CD14-positive monocyte (primary cell): ENCODE measurements around the gene ZNF212. TPM values are rescaled to one million over a fixed set of nuclear protein-coding genes. Genes with fewer than 3 reads are reported as not detected.
A peak's percentile ranks its signal among the peaks of the same experiment; 100 is the strongest.
"Not testable (repeated sequence)": the region's sequence is repeated elsewhere in the genome, so short reads cannot be mapped to it uniquely, and the experiment has no call there.

Source experiments
- DNase-seq, 3 donors: peaks; one replicate each; pipeline ENCODE4 v3.0.0-alpha.2; 2011 to 2022
- H2AFZ ChIP-seq: 2 replicates; pipeline ENCODE4 v1.6.0; 2012; ENCODE audit warnings: mild to moderate bottlenecking, low read depth, low read length, inconsistent platforms; ENCODE audit not compliant: insufficient read depth, poor library complexity, severe bottlenecking
- H3K27ac ChIP-seq, 2 donors: 1 replicate in 1 of 2; 2 replicates in 1 of 2; pipeline ENCODE4 v1.5.1; 2012 to 2013; ENCODE audit warnings: low read length in 2 of 2, control low read depth in 1 of 2, inconsistent platforms in 1 of 2, low read depth in 1 of 2, mild to moderate bottlenecking in 1 of 2
- H3K27me3 ChIP-seq, 2 donors: one replicate each; pipeline versions ENCODE4 v1.6.0 to v1.6.1; 2011 to 2013; ENCODE audit warnings: low read length in 2 of 2; ENCODE audit not compliant: control insufficient read depth in 2 of 2, insufficient read depth in 2 of 2
- H3K36me3 ChIP-seq, 2 donors: replicated peaks in 1 of 2; 1 replicate in 1 of 2; 2 replicates in 1 of 2; pipeline versions ENCODE4 v1.5.1 to v1.6.1; 2012 to 2013; ENCODE audit warnings: low read length in 2 of 2, control low read depth in 1 of 2, inconsistent platforms in 1 of 2, mild to moderate bottlenecking in 1 of 2; ENCODE audit not compliant: insufficient read depth in 2 of 2, control insufficient read depth in 1 of 2
- H3K4me1 ChIP-seq, 2 donors: 1 replicate in 1 of 2; 2 replicates in 1 of 2; pipeline versions ENCODE4 v1.5.1 to v1.6.1; 2012 to 2013; ENCODE audit warnings: low read length in 2 of 2, control low read depth in 1 of 2, inconsistent platforms in 1 of 2, mild to moderate bottlenecking in 1 of 2, moderate library complexity in 1 of 2; ENCODE audit not compliant: insufficient read depth in 2 of 2, control insufficient read depth in 1 of 2
- H3K4me2 ChIP-seq: replicated peaks from 2 replicates; pipeline ENCODE3; 2012; ENCODE audit warnings: low read length, moderate library complexity, mild to moderate bottlenecking; ENCODE audit not compliant: poor library complexity, severe bottlenecking; ENCODE audit errors: extremely low read depth
- H3K4me3 ChIP-seq, 3 experiments: fragments of 200-600 bp in 1 of 3; sonication (generic) in 1 of 3; replicated peaks in 1 of 3; 1 replicate in 2 of 3; 2 replicates in 1 of 3; pipeline ENCODE4 v1.5.1; 2011 to 2013; ENCODE audit warnings: low read length in 3 of 3, mild to moderate bottlenecking in 3 of 3, control low read depth in 2 of 3, low read depth in 2 of 3, inconsistent platforms in 1 of 3, moderate library complexity in 1 of 3
- H3K79me2 ChIP-seq: 2 replicates; pipeline ENCODE4 v1.6.0; 2012; ENCODE audit warnings: mild to moderate bottlenecking, control low read depth, inconsistent platforms, low read length, moderate library complexity; ENCODE audit not compliant: insufficient read depth
- H3K9ac ChIP-seq: 2 replicates; pipeline ENCODE4 v1.6.0; 2017; ENCODE audit warnings: low read length, mild to moderate bottlenecking; ENCODE audit not compliant: insufficient read depth, poor library complexity, severe bottlenecking
- H3K9me3 ChIP-seq, 2 donors: replicated peaks in 1 of 2; 1 replicate in 1 of 2; 2 replicates in 1 of 2; pipeline versions ENCODE4 v1.5.1 to v1.6.1; 2012 to 2013; ENCODE audit warnings: low read length in 2 of 2, control low read depth in 1 of 2; ENCODE audit not compliant: control insufficient read depth in 1 of 2, insufficient read depth in 1 of 2
- H4K20me1 ChIP-seq: 2 replicates; pipeline ENCODE4 v1.6.0; 2012; ENCODE audit warnings: mild to moderate bottlenecking, low read length, control low read depth, moderate library complexity; ENCODE audit not compliant: insufficient read depth
- H3K27ac Mint-ChIP-seq, 7 donors: one replicate each; pipeline ENCODE4 v1.8.0; 2020; ENCODE audit warnings: mild to moderate bottlenecking in 7 of 7, mixed read lengths in 7 of 7, moderate library complexity in 6 of 7, inconsistent platforms in 2 of 7
- H3K27me3 Mint-ChIP-seq, 3 donors: one replicate each; pipeline ENCODE4 v1.8.0; 2021 to 2022; ENCODE audit warnings: low read depth in 3 of 3, mild to moderate bottlenecking in 3 of 3, mixed read lengths in 3 of 3, moderate library complexity in 3 of 3, inconsistent platforms in 1 of 3
- H3K36me3 Mint-ChIP-seq, 2 donors: one replicate each; pipeline ENCODE4 v1.8.0; 2020; ENCODE audit warnings: mixed read lengths in 2 of 2, inconsistent platforms in 1 of 2, mild to moderate bottlenecking in 1 of 2
- H3K4me1 Mint-ChIP-seq: one replicate; pipeline ENCODE4 v1.8.0; 2020; ENCODE audit warnings: mild to moderate bottlenecking, mixed read lengths
- H3K4me3 Mint-ChIP-seq, 2 donors: one replicate each; pipeline ENCODE4 v1.8.0; 2020; ENCODE audit warnings: mild to moderate bottlenecking in 2 of 2, mixed read lengths in 2 of 2, moderate library complexity in 1 of 2
- H3K9me3 Mint-ChIP-seq, 7 donors: one replicate each; pipeline ENCODE4 v1.8.0; 2020 to 2022; ENCODE audit warnings: mixed read lengths in 7 of 7, mild to moderate bottlenecking in 6 of 7, moderate library complexity in 6 of 7, inconsistent platforms in 2 of 7
- CTCF ChIP-seq: fragments of 200-600 bp; IDR thresholded peaks from one replicate; pipeline ENCODE4 v1.8.0; 2022; ENCODE audit warnings: antibody characterized with exemption, mild to moderate bottlenecking
- whole genome bisulfite sequencing: methylation state at CpG from one replicate; pipeline ENCODE4 v1.1.5; 2013; ENCODE audit warnings: missing lambda C conversion rate; ENCODE audit not compliant: insufficient coverage; 5-methylcytosine and 5-hydroxymethylcytosine counted together
- intact Hi-C, 2 donors: fragments of 100-400 bp; cut with micrococcal nuclease; formaldehyde crosslinking; loops; one replicate each; pipeline versions ENCODE4 v1.15.0 to v1.15.1; 2023
- polyA plus RNA-seq, 3 donors: library from polyadenylated mRNA; depleted of rRNA in 1 of 3; unstranded in 2 of 3; stranded (reverse) in 1 of 3; fragments of 300-500 nt in 2 of 3; fragments of >200 nt in 1 of 3; fragmentation: Illumina TruSeq in 2 of 3; gene quantifications; 1 replicate in 2 of 3; 2 replicates in 1 of 3; pipeline ENCODE4 v1.2.3, GENCODE V29; 2012 to 2021

Gene ZNF212
- polyA plus RNA-seq, 3 donors = 1.6 to 5.9 (median 2.3) TPM

GRCh38 chr7:149248777-149249176 is 9.3 kb downstream of the ZNF212 start:
- 31% methylated on average over 3 of the region's 3 CpGs for WGBS
- intact Hi-C loops = no loop called here

GRCh38 chr7:149250151-149250550 is 10.7 kb downstream of the ZNF212 start:
- WGBS = 98% methylated on average over 16 of the region's 18 CpGs
- H3K27ac Mint-ChIP-seq = peak overlapping the region in 1 of 7 donors; percentile 29

More at GRCh38 chr7:149248777-149249176, 9.3 kb downstream of the ZNF212 start:
- H3K36me3 ChIP-seq = peaks cover 35 to 41% of the 10 kb centered on the region in 2 donors
- no peaks in the 10 kb centered on the region for H3K27me3 ChIP-seq
- no peak overlapping the region for H3K4me3 Mint-ChIP-seq
- H3K9ac ChIP-seq = no peak overlapping the region
- no peak overlapping the region for H3K4me3 ChIP-seq
- no peak overlapping the region for H3K4me2 ChIP-seq
- peaks cover 10% of the 10 kb centered on the region for H3K4me1 Mint-ChIP-seq
- peaks cover 37 to 52% of the 10 kb centered on the region in 2 donors for H3K36me3 Mint-ChIP-seq
- H3K27ac Mint-ChIP-seq = no peak overlapping the region
- no peak for TF ChIP-seq CTCF
- peaks cover 32% of the 10 kb centered on the region for H3K79me2 ChIP-seq
- H3K9me3 Mint-ChIP-seq = no peaks in the 10 kb centered on the region
- peaks cover 40% of the 10 kb centered on the region for H4K20me1 ChIP-seq
- no peaks in the 10 kb centered on the region for H3K4me1 ChIP-seq
- no peak overlapping the region for H3K27ac ChIP-seq
- no peaks in the 10 kb centered on the region for H3K9me3 ChIP-seq
- no peak overlapping the region for H2AFZ ChIP-seq
- no peak for DNase-seq
- no peaks in the 10 kb centered on the region for H3K27me3 Mint-ChIP-seq

GRCh38 chr7:149251518-149251917 is 12.1 kb downstream of the ZNF212 start:
- H3K4me1 Mint-ChIP-seq, H3K27me3 Mint-ChIP-seq, H3K4me2 ChIP-seq, DNase-seq, H3K27ac Mint-ChIP-seq, H3K9ac ChIP-seq, H3K27ac ChIP-seq, intact Hi-C loops, H3K4me1 ChIP-seq, H3K9me3 Mint-ChIP-seq, H2AFZ ChIP-seq, H3K4me3 ChIP-seq, H3K4me3 Mint-ChIP-seq, H3K27me3 ChIP-seq, H3K9me3 ChIP-seq: not testable (repeated sequence)
- WGBS = over 99% methylated on average over 10 of the region's 10 CpGs
- Histone ChIP-seq H3K79me2 (peaks cover 17% of the 10 kb centered on the region), H3K36me3 (peaks cover 52 to 68% of the 10 kb centered on the region in 2 donors), H4K20me1 (peaks cover 21% of the 10 kb centered on the region)
- peaks cover 58 to 73% of the 10 kb centered on the region in 2 donors for H3K36me3 Mint-ChIP-seq

More at GRCh38 chr7:149250151-149250550, 10.7 kb downstream of the ZNF212 start:
- Histone ChIP-seq H3K36me3 (peaks cover 47 to 55% of the 10 kb centered on the region in 2 donors), H3K79me2 (peaks cover 23% of the 10 kb centered on the region), H4K20me1 (peaks cover 30% of the 10 kb centered on the region)
- H3K9me3 ChIP-seq, H3K27me3 Mint-ChIP-seq, H2AFZ ChIP-seq, H3K4me2 ChIP-seq, H3K4me1 ChIP-seq, H3K27ac ChIP-seq, H3K4me1 Mint-ChIP-seq, H3K9ac ChIP-seq, DNase-seq, H3K4me3 Mint-ChIP-seq, H3K27me3 ChIP-seq, H3K4me3 ChIP-seq, H3K9me3 Mint-ChIP-seq, intact Hi-C loops: not testable (repeated sequence)
- peaks cover 49 to 64% of the 10 kb centered on the region in 2 donors for H3K36me3 Mint-ChIP-seq
